ENCODE results near the gene BCL11B.

The BCL11B gene

DNA sequence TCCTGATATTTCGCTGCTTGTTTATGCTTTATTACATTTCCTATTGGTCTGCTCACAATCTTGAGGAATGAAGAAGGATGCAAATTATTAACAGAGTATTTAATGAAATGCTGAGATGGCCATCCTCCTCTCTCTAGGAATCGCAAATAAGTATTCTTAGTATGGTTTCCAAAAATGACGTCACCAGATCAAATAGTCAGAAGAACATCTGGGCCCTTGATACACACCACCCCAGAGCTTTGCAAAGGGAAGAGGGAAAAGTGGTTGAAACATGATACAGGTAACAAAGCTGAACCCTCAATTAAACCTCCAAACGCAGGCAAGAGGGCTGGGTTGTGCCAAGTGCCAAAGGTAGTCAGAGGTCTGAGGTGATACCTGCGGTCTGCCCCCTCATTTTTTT is 107.3 kb downstream of the BCL11B start:
- H2AFZ ChIP-seq (ENCODE audit: low read length, unreplicated experiment): no peak overlapping the region
- no peaks in the 10 kb centered on the region for H3K27me3 ChIP-seq (ENCODE audit: insufficient read depth, low read length)
- no peaks in the 10 kb centered on the region for H3K79me2 ChIP-seq (ENCODE audit: control insufficient read depth, insufficient read depth, low read length, unreplicated experiment)
- no peaks in the 10 kb centered on the region for H3K4me1 ChIP-seq (ENCODE audit: control insufficient read depth, insufficient read depth, low read length, unreplicated experiment)
- H3K27ac ChIP-seq (ENCODE audit: low read depth, low read length): no peak overlapping the region
- H3K36me3 ChIP-seq (ENCODE audit: insufficient read depth, low read length): no peaks in the 10 kb centered on the region
- H3K4me3 ChIP-seq (ENCODE audit: low read depth, low read length): no peak overlapping the region

DNA sequence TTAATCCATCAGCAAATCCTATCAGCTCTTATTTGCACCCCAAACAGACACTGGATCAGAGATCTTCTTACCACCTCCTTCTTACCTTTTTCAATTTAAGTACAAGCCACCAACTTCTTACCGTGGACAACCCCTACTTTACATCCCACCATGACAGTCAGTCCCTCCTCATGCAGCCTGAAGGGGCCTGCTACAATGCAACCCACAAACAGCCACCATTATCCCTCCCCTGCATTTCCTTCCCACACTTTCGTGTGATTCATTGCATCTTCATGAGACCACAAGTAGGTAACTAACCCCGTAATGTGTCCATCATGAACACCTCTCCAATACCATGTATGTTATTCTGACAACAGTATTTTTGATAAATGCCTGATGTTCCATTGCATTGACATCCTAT is 108.6 kb downstream of the BCL11B start:
- Histone ChIP-seq H3K27ac (ENCODE audit: low read depth, low read length) (no peak overlapping the region), H2AFZ (ENCODE audit: low read length, unreplicated experiment) (no peak overlapping the region), H3K4me1 (ENCODE audit: control insufficient read depth, insufficient read depth, low read length, unreplicated experiment) (no peaks in the 10 kb centered on the region), H3K27me3 (ENCODE audit: insufficient read depth, low read length) (no peaks in the 10 kb centered on the region), H3K36me3 (ENCODE audit: insufficient read depth, low read length) (no peaks in the 10 kb centered on the region), H3K4me3 (ENCODE audit: low read depth, low read length) (no peak overlapping the region), H3K79me2 (ENCODE audit: control insufficient read depth, insufficient read depth, low read length, unreplicated experiment) (no peaks in the 10 kb centered on the region)

DNA sequence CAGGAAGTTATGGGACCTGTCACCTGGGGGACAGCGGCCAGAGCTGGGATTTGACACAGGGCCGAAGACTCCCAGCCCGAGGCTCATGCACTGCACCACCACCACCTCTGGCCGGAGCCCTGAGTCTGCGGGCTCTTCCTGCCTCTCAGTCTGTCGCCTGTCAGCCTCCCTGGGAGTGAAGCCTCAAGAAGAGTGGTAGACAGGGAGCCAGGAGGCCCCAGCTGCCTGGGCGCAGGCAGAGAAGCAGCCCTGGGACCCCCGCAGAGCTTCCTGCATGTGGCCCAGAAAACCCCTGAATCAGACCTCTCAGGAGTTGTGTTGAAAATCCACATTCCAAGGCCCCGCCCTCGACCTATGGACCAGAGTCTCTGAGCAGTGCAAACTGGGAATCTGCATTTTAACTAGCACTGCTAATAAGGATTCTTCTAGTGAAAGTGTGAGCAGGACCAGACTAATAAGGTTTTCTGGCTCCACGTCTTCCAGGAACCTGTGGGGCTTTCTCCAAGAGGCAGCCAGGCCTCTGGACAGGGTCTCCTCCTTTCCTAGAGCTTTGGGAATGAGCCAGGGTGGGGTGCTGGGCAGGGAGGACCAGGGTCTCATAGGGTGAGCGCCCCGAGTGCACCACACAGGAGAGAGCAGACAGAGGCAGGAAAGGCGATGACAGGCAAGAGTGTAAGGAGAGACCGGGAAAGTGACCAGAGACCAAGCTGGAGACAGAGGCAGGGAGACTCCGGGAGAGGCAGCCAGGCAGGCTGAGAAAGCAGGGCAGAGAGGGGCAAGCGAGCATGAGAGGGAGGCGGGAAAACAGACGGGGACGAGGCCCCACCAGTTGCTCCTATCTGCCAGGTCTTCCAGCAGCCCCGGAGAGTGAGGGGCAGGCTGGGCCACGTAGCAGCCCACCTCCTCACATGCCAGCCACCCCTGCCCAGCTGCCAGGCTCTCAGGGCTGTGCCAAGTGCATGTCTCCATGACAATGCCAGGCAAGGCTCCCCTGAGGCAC is 112.4 kb downstream of the BCL11B start:
- Histone ChIP-seq H3K4me1 (ENCODE audit: control insufficient read depth, insufficient read depth, low read length, unreplicated experiment) (no peaks in the 10 kb centered on the region), H3K27ac (ENCODE audit: low read depth, low read length) (no peak overlapping the region), H3K27me3 (ENCODE audit: insufficient read depth, low read length) (no peaks in the 10 kb centered on the region), H3K4me3 (ENCODE audit: low read depth, low read length) (no peak overlapping the region), H2AFZ (ENCODE audit: low read length, unreplicated experiment) (no peak overlapping the region), H3K79me2 (ENCODE audit: control insufficient read depth, insufficient read depth, low read length, unreplicated experiment) (no peaks in the 10 kb centered on the region), H3K36me3 (ENCODE audit: insufficient read depth, low read length) (no peaks in the 10 kb centered on the region)

DNA sequence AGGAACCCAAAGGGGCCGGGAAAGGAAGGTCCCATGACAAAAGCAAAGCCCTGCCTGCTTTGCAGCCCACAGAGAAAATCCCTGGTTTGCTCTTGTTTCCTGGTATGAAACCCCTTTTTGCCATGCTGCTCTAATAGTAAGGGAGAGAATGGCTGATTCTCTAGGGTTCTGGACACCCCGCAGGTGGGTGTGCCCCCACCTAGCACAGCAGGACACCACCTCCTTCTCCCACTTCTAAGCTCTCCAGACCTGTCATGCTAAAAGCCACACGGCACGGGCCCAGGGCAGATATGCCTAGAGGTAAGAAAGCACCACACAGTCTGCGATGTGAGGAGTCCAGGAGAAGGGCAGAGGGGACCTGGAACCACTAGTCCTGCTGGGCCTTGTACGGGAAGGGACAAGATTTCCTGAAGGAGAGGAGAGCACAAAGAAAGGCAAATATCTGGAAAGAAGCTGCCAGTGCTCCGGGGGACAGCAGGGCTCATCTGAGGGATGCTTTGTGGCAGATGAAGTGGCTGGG is 113.3 kb downstream of the BCL11B start:
- H3K79me2 ChIP-seq (ENCODE audit: control insufficient read depth, insufficient read depth, low read length, unreplicated experiment): no peaks in the 10 kb centered on the region
- H3K4me1 ChIP-seq (ENCODE audit: control insufficient read depth, insufficient read depth, low read length, unreplicated experiment): no peaks in the 10 kb centered on the region
- no peaks in the 10 kb centered on the region for H3K36me3 ChIP-seq (ENCODE audit: insufficient read depth, low read length)
- no peaks in the 10 kb centered on the region for H3K27me3 ChIP-seq (ENCODE audit: insufficient read depth, low read length)
- H3K4me3 ChIP-seq (ENCODE audit: low read depth, low read length): no peak overlapping the region
- no peak overlapping the region for H2AFZ ChIP-seq (ENCODE audit: low read length, unreplicated experiment)
- no peak overlapping the region for H3K27ac ChIP-seq (ENCODE audit: low read depth, low read length)

DNA sequence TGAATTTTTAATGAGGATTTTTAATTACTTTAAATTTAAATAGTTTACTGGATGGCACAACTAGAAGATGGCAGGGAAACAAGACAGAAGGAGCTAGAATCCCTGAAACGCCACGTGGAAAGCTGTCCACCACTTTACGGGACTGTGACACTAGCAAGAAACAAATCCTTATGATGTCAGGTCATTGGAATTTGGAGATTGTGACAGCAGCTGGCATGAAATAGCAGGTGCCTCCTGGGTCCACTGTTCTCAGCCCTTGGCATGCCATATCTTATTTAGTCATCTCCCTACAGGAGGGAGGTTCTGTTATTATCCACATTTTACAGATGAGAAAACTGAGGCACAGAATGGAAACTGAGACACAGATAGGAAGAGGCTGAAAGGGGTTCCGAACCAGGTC is 113.8 kb downstream of the BCL11B start:
- no peak overlapping the region for H3K4me3 ChIP-seq (ENCODE audit: low read depth, low read length)
- H3K4me1 ChIP-seq (ENCODE audit: control insufficient read depth, insufficient read depth, low read length, unreplicated experiment): no peaks in the 10 kb centered on the region
- no peaks in the 10 kb centered on the region for H3K27me3 ChIP-seq (ENCODE audit: insufficient read depth, low read length)
- H3K27ac ChIP-seq (ENCODE audit: low read depth, low read length): no peak overlapping the region
- no peaks in the 10 kb centered on the region for H3K36me3 ChIP-seq (ENCODE audit: insufficient read depth, low read length)
- no peaks in the 10 kb centered on the region for H3K79me2 ChIP-seq (ENCODE audit: control insufficient read depth, insufficient read depth, low read length, unreplicated experiment)
- no peak overlapping the region for H2AFZ ChIP-seq (ENCODE audit: low read length, unreplicated experiment)

DNA sequence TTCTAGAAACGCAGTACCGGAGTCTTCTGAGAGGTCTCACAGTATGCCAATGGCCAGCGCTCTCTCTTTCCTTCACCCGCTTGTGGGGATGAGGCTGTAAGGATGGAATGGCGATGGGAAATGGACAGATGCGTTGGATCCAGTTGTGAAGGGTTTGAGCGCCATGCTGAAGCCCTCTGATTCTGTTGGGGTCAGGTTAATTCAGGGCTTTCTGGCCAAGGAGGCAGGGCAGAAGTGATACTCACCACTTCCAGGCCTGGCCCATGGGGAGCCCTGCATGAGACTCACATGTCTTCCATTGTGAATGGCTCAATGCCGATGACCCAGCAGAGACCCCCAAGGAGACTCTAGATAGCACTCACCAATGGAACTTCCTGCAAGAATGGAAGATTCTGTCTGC is 114.3 kb downstream of the BCL11B start:
- no peak overlapping the region for H3K27ac ChIP-seq (ENCODE audit: low read depth, low read length)
- H3K4me1 ChIP-seq (ENCODE audit: control insufficient read depth, insufficient read depth, low read length, unreplicated experiment): no peaks in the 10 kb centered on the region

DNA sequence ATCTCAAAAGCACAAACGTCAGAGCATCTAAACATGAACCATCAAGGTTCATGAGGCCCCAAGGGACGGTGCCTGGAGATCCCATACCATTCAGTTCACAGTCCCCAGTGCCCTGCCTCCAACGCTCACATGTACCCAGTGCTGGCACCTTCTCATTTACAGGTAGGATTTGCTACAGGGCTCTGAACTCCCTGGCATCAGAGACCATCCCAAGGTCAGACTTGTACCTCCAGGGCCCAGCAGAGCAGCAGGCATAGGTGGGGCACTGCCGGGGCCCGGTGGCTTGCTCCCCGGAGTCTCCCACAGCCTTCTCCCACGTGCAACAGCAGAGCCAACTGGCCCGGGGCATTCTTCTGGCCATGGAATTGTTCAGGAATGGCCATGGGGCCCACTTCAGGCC is 114.8 kb downstream of the BCL11B start:
- Histone ChIP-seq H3K4me3 (ENCODE audit: low read depth, low read length) (no peak overlapping the region), H2AFZ (ENCODE audit: low read length, unreplicated experiment) (no peak overlapping the region), H3K36me3 (ENCODE audit: insufficient read depth, low read length) (no peaks in the 10 kb centered on the region), H3K4me1 (ENCODE audit: control insufficient read depth, insufficient read depth, low read length, unreplicated experiment) (no peaks in the 10 kb centered on the region), H3K27me3 (ENCODE audit: insufficient read depth, low read length) (no peaks in the 10 kb centered on the region), H3K79me2 (ENCODE audit: control insufficient read depth, insufficient read depth, low read length, unreplicated experiment) (no peaks in the 10 kb centered on the region), H3K27ac (ENCODE audit: low read depth, low read length) (no peak overlapping the region)

More for the DNA sequence above, 114.3 kb downstream of the BCL11B start:
- H3K4me3 ChIP-seq (ENCODE audit: low read depth, low read length): no peak overlapping the region
- no peaks in the 10 kb centered on the region for H3K79me2 ChIP-seq (ENCODE audit: control insufficient read depth, insufficient read depth, low read length, unreplicated experiment)
- no peaks in the 10 kb centered on the region for H3K27me3 ChIP-seq (ENCODE audit: insufficient read depth, low read length)
- no peak overlapping the region for H2AFZ ChIP-seq (ENCODE audit: low read length, unreplicated experiment)
- H3K36me3 ChIP-seq (ENCODE audit: insufficient read depth, low read length): no peaks in the 10 kb centered on the region

DNA sequence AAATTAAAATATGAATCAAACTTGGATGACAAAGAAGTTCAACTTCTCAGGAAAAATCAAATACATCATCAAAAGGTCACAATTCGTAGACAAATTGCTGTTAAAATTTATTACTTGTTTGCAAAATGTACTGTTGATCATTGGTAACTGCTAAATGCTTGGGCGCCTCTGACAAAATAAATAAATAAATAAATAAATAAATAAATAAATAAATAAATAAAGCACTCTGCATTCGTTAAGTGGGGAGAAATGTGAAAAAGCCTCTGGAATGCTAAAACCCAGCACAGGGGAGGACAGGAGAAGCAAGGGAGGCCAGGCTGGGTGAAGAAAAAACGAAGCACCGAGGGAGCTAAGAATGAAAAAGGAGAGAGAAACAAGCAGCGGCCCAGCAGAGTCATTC is 115.2 kb downstream of the BCL11B start:
- H2AFZ ChIP-seq (ENCODE audit: low read length, unreplicated experiment): no peak overlapping the region
- H3K27ac ChIP-seq (ENCODE audit: low read depth, low read length): no peak overlapping the region
- H3K79me2 ChIP-seq (ENCODE audit: control insufficient read depth, insufficient read depth, low read length, unreplicated experiment): no peaks in the 10 kb centered on the region
- H3K4me3 ChIP-seq (ENCODE audit: low read depth, low read length): no peak overlapping the region
- H3K27me3 ChIP-seq (ENCODE audit: insufficient read depth, low read length): no peaks in the 10 kb centered on the region
- H3K4me1 ChIP-seq (ENCODE audit: control insufficient read depth, insufficient read depth, low read length, unreplicated experiment): no peaks in the 10 kb centered on the region
- no peaks in the 10 kb centered on the region for H3K36me3 ChIP-seq (ENCODE audit: insufficient read depth, low read length)

DNA sequence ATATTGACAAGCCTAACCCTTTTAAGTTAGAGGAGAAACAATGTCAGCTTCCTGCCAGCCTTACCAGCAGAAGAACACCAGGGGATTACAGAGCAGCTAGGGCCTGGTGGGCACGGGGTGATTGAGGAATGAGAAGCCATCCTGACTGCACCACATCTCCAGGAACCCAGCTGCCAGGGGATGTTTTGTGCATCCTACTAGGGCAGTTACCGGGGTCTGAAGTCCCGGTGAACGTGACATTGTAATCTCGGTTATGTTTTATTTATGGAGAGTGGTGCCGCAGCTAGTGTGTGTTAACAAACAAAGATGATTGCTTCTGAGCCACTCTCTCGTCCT is 115.9 kb downstream of the BCL11B start:
- no peaks in the 10 kb centered on the region for H3K79me2 ChIP-seq (ENCODE audit: control insufficient read depth, insufficient read depth, low read length, unreplicated experiment)
- H3K27me3 ChIP-seq (ENCODE audit: insufficient read depth, low read length): no peaks in the 10 kb centered on the region
- H3K4me1 ChIP-seq (ENCODE audit: control insufficient read depth, insufficient read depth, low read length, unreplicated experiment): no peaks in the 10 kb centered on the region
- H3K4me3 ChIP-seq (ENCODE audit: low read depth, low read length): no peak overlapping the region
- H3K27ac ChIP-seq (ENCODE audit: low read depth, low read length): no peak overlapping the region
- H2AFZ ChIP-seq (ENCODE audit: low read length, unreplicated experiment): no peak overlapping the region
- no peaks in the 10 kb centered on the region for H3K36me3 ChIP-seq (ENCODE audit: insufficient read depth, low read length)

DNA sequence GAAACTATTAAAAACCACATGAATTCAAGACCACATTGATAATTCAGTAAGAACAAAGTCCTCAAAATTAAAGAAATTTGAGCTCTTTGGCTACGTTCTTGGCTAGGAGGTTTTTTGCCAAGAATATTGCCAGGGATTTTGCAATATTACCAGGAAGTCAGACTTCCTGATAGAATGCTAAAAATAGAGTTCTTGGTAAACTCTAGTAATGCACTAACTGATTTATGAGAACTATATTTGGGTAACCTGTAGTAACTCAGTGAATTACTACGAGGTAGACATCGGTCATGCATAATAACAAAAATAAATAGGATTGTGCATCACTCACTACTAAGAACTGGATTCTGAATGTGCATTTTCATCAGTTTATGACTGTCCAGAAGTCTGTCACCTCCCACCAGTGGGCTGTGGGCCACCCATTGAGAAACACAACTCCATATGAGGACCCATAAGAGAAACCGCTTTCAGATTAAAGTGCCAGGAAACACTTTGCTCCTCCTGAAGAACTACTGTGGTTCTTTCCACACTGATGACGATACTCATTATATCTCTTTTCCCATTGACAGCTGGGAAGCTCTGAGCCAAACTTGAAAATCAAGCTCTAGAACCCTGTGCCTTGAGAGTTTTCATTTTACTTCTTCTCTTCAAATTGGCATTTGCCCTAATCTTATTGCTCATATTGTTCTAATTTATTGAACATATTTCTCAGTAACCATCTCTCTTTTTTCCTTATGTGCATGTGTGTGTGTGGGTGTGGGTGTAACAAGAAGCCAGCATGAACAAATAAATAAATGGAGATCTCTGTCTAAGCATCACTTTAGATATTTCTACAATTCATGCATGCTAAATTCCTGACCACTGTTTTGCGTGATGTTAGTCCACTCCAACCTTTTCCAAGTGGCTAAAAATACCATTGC is 116.6 kb downstream of the BCL11B start:
- no peak overlapping the region for H3K4me3 ChIP-seq (ENCODE audit: low read depth, low read length)
- no peak overlapping the region for H2AFZ ChIP-seq (ENCODE audit: low read length, unreplicated experiment)
- no peaks in the 10 kb centered on the region for H3K79me2 ChIP-seq (ENCODE audit: control insufficient read depth, insufficient read depth, low read length, unreplicated experiment)
- no peak overlapping the region for H3K27ac ChIP-seq (ENCODE audit: low read depth, low read length)
- H3K4me1 ChIP-seq (ENCODE audit: control insufficient read depth, insufficient read depth, low read length, unreplicated experiment): no peaks in the 10 kb centered on the region
- no peaks in the 10 kb centered on the region for H3K36me3 ChIP-seq (ENCODE audit: insufficient read depth, low read length)
- no peaks in the 10 kb centered on the region for H3K27me3 ChIP-seq (ENCODE audit: insufficient read depth, low read length)

Data from ACC112 (cell line).